Chondrocyte (in vitro differentiated cells): Measurements from ENCODE around the gene NEDD4L. TPM values are rescaled to one million over a fixed set of nuclear protein-coding genes. Genes with fewer than 3 reads are reported as not detected.
A peak's percentile ranks its signal among the peaks of the same experiment; 100 is the strongest.

Experiments
- DNase-seq: peaks from one replicate; pipeline ENCODE4 v3.0.0; 2021; ENCODE audit warnings: mixed read lengths, low spot score
- H3K27ac Mint-ChIP-seq: one replicate; pipeline ENCODE4 v1.8.0; 2021; ENCODE audit warnings: mild to moderate bottlenecking, moderate library complexity, mixed read lengths; ENCODE audit not compliant: unreplicated experiment
- H3K27me3 Mint-ChIP-seq: 2 replicates; pipeline ENCODE4 v1.8.0; 2021; ENCODE audit warnings: low read depth, mixed read lengths
- H3K36me3 Mint-ChIP-seq: 2 replicates; pipeline ENCODE4 v1.8.0; 2021; ENCODE audit warnings: low read depth, mixed read lengths
- H3K4me1 Mint-ChIP-seq: 2 replicates; pipeline ENCODE4 v1.8.0; 2021; ENCODE audit warnings: low read depth, mild to moderate bottlenecking, mixed read lengths
- H3K4me3 Mint-ChIP-seq: one replicate; pipeline ENCODE4 v1.8.0; 2021; ENCODE audit warnings: mild to moderate bottlenecking, moderate library complexity, mixed read lengths; ENCODE audit not compliant: unreplicated experiment
- H3K9me3 Mint-ChIP-seq: 2 replicates; pipeline ENCODE4 v1.8.0; 2021; ENCODE audit warnings: low read depth, mixed read lengths
- total RNA-seq: library from RNA; stranded (reverse); gene quantifications from 3 replicates; pipeline ENCODE4 v1.2.1, GENCODE V29; 2021
- TF ChIP-seq, protein P1 (sequence below): fragments of 200-600 bp; sonication (generic); IDR thresholded peaks from 2 replicates; pipeline ENCODE4 v1.5.0; 2021; ENCODE audit warnings: antibody characterized with exemption, mild to moderate bottlenecking, moderate library complexity

The NEDD4L gene
- total RNA-seq, 1 donor from 2014 or later: 25.8 TPM

DNA sequence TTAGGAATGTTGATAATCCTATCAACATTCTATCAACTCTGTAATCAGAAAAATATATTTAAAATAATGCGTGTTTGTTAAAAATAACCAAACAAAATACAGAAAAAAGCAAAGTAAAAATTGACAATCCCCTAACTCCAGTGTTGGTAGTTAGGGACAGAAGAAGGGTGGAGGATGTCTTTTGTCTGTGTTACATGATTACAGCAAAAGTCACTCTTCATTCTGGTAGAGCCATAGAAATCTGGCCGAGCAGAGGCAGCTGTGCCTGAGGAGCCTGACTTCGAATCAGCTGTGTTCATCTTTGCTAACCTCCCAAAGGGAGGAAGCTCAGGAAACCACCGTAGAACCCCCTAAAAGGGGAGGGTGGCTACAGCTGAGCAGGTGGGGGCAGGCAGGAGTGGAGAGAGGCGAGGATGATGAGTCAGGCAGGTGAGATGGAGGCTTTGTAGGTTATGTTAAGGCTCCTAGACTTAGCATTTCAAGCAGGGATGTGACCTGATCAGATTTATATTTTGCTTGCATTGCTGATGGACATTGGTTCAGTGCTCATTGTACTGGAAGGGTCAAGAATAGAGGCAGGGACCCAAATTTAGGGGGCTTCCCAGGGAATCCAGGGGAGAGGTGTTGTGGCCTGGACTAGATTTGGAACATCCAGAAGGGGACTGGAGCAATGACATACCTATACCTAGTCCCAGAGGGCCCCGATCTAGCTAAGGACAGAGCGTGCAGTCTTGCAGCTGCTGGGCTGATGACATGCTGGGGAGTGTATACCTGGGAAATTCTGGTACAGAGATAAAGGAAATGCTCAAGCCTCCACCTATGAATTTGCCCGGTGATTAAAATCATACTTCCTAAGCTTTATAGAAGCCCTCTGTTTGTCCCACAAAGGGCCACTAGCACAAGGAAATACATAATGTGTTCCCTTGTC lies 95.7 kb downstream of the NEDD4L start:
- DNase-seq: no peak
- Mint-ChIP-seq H3K27ac (no peak overlapping the region), H3K4me3 (no peak overlapping the region), H3K27me3 (no peaks in the 10 kb centered on the region), H3K9me3 (no peaks in the 10 kb centered on the region), H3K36me3 (peaks cover 1% of the 10 kb centered on the region), H3K4me1 (peaks cover 40% of the 10 kb centered on the region)
- TF ChIP-seq, protein P1, sequence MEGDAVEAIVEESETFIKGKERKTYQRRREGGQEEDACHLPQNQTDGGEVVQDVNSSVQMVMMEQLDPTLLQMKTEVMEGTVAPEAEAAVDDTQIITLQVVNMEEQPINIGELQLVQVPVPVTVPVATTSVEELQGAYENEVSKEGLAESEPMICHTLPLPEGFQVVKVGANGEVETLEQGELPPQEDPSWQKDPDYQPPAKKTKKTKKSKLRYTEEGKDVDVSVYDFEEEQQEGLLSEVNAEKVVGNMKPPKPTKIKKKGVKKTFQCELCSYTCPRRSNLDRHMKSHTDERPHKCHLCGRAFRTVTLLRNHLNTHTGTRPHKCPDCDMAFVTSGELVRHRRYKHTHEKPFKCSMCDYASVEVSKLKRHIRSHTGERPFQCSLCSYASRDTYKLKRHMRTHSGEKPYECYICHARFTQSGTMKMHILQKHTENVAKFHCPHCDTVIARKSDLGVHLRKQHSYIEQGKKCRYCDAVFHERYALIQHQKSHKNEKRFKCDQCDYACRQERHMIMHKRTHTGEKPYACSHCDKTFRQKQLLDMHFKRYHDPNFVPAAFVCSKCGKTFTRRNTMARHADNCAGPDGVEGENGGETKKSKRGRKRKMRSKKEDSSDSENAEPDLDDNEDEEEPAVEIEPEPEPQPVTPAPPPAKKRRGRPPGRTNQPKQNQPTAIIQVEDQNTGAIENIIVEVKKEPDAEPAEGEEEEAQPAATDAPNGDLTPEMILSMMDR: no peak

DNA sequence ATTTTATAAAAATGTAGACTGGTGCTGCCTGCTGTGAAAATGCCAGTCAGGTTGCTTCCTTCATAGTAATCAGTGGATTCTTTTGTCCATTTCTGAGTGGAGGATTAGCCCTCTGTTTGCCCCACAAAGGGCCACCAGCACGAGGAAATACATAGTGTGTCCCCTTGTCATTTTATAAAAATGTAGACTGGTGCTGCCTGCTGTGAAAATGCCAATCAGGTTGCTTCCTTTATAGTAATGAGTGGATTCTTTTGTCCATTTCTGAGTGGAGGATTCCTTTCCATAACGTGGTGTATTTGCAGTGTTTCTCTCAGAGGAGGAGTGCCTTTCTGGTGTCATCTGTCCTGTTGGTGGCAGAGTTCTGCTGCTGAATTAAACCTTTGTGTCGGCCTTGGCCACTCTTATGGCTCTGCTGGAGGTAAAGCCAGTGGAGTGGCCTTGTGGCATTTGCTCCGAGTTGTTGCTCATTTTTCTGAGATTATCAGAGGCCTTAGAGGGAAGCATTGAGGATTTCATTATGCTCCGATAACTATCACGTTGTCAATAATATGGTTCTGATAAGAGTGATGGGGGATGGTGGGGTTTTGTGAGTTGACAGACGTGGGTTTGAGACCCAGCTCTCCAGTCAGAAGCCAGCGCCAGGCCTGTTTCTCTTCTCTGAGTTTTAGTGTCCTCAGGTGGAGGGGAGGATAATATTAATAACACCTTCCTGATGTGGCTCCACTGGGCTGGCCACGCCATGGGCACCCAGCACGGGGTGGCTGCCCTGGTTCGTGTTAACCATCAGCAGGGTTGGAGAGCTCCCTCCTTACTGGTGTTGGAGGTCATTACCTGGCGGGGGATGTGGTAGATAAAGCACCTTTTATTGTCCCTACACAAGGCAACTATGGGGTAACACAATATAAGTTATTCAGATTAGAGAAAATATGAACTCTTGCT lies 96.6 kb downstream of the NEDD4L start:
- Mint-ChIP-seq H3K36me3 (peaks cover 1% of the 10 kb centered on the region), H3K4me1 (peaks cover 31% of the 10 kb centered on the region), H3K27me3 (no peaks in the 10 kb centered on the region), H3K9me3 (no peaks in the 10 kb centered on the region), H3K4me3 (no peak overlapping the region), H3K27ac (no peak overlapping the region)
- TF ChIP-seq, protein P1: peak; percentile 59
- DNase-seq: no peak

DNA sequence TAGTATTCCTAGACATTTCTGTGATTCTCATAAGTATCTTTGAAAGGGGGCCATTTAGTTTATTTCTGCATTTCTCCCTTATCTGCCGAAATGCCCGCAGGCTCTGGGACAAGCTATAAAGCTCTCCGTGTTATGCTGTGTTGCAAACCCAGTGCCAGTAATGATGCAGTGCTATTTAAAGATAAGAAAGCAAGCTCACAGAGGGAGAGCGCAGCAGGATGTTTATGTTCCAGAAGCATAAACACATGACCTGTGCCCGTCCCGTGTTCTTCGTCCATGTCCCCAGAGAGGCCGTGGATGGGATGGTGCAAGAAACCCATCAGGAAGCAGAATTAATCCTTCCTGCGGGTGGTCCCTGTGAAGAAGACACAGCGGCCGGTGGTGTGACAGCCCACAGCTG lies 99.4 kb downstream of the NEDD4L start:
- no peak for DNase-seq
- peaks cover 1% of the 10 kb centered on the region for H3K36me3 Mint-ChIP-seq
- H3K27me3 Mint-ChIP-seq: no peaks in the 10 kb centered on the region
- peaks cover 25% of the 10 kb centered on the region for H3K4me1 Mint-ChIP-seq
- H3K27ac Mint-ChIP-seq: peak overlapping the region; percentile 74
- H3K4me3 Mint-ChIP-seq: no peak overlapping the region
- TF ChIP-seq, protein P1: no peak
- H3K9me3 Mint-ChIP-seq: no peaks in the 10 kb centered on the region

DNA sequence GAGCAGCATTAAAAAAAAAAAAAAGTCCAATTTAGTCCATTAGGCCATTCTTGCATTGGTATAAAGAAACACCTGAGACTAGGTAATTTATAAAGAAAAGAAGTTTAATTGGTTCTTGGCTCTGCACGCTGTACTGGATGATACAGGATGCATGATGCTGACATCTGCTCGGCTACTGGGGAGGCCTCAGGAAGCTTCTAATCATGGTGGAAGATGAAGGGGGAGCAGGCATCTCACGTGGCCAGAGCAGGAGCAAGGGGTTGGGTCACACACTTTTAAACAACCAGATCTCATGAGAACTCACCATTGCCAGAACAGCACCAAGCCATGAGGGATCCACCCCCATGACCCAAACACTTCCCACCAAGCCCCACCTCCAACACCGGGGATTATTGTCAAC lies 100.1 kb downstream of the NEDD4L start:
- Mint-ChIP-seq H3K9me3 (no peaks in the 10 kb centered on the region), H3K27me3 (no peaks in the 10 kb centered on the region), H3K4me1 (peaks cover 25% of the 10 kb centered on the region), H3K36me3 (peaks cover 1% of the 10 kb centered on the region), H3K27ac (no peak overlapping the region), H3K4me3 (no peak overlapping the region)
- TF ChIP-seq, protein P1: no peak
- no peak for DNase-seq

DNA sequence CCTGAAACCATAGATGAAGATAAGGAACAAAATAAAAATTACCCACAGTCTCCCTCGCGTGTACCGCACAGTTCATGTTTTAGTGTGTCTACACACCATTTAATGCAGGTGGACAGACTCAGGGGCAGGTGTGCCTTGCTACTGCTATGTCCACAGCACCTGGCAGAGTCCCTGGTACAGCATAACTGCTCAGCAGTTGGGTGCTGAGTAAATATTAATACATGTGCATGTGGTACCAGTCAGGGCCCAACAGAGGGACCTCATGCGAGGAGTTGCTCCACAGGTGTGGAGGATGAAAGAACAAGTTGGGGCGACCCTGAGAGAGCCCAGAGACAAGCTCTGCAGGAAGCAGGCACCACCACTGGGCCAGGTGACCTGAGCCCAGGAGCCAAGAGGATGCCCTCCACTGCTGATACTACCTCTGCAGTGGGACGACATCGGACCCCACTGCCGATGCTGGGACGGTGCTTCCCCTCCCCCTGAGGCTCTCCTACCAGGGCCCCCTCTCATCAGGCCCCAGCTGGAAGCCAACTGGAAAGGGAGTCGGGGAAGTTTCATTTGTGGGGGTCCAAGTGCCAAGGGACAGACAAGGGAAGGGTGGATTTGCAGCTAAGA lies 100.8 kb downstream of the NEDD4L start:
- Mint-ChIP-seq H3K4me3 (no peak overlapping the region), H3K36me3 (peaks cover 1% of the 10 kb centered on the region), H3K9me3 (no peaks in the 10 kb centered on the region), H3K27ac (no peak overlapping the region), H3K4me1 (peaks cover 25% of the 10 kb centered on the region), H3K27me3 (no peaks in the 10 kb centered on the region)
- TF ChIP-seq, protein P1: no peak
- DNase-seq: no peak
